Measurements from ENCODE around the gene ANXA1.

DNA sequence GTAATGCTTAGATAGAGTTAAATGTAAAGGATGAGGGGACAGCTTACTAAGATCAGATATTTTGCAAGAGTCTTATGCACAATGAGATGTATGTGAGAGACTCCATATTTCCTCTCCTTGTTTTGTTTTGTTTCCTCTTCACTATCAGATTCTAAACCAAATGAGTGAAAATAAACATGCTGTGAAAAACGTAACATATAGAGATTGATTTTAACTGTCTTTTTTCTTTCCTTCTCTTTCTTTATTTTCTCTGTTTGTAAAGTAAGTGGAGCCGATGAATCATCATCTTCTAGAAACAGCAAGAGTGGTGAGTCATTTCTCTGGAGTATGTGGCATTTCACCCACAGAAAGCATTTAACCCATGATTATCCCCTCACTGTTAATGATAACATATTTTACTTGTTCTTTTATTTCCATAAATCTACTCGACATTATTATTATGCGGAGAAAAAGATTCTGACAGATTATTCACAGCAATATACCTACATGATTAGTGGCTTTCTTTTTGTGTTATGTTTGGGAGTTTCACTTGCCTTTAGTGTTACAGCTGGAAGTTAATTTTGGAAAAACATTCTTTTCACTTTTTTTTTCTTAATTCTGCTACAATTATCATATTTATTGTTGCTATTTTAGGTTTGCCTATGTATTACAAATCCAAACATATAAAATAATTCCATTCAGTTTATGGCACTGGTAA lies 2.1 kb upstream of the ANXA1 start:
- TF ChIP-seq EZH2 (IDR thresholded peaks at IDR 0.05; ENCODE audit: borderline replicate concordance, low read length) (no peak), CTCF (IDR thresholded peaks at IDR 0.05; ENCODE audit: low read length) (no peak)

Measured in OCI-LY1 (cell line).